Kasumi-1 (cell line): ENCODE data around the gene SGF29.
"Not testable (repeated sequence)": the region's sequence is repeated elsewhere in the genome, so short reads cannot be mapped to it uniquely, and the experiment has no call there.

ENCODE experiments used
- DNase-seq, 2 experiments: peaks; one replicate each; lab custom pipeline; 2025; lab: John Stamatoyannopoulos, UW

Gene SGF29

GRCh38 chr16:28612359-28613280, 58.9 kb downstream of the SGF29 start:
- DNase-seq, result not testable (repeated sequence)

- DNase-seq, result not testable (repeated sequence)
Observed at GRCh38 chr16:28613912-28614311, 60.2 kb downstream of the SGF29 start.

GRCh38 chr16:28614561-28614960, 60.8 kb downstream of the SGF29 start:
- not testable (repeated sequence) for DNase-seq

GRCh38 chr16:28615486-28616223, 61.9 kb downstream of the SGF29 start:
- peak in 1 of 2 experiments; percentile 18 for DNase-seq

- not testable (repeated sequence) for DNase-seq
Observed at GRCh38 chr16:28616224-28616577, 62.5 kb downstream of the SGF29 start.

- no peak for DNase-seq
Observed at GRCh38 chr16:28616636-28617035, 62.9 kb downstream of the SGF29 start.

GRCh38 chr16:28617874-28618273, 64.2 kb downstream of the SGF29 start:
- no peak for DNase-seq

DNA sequence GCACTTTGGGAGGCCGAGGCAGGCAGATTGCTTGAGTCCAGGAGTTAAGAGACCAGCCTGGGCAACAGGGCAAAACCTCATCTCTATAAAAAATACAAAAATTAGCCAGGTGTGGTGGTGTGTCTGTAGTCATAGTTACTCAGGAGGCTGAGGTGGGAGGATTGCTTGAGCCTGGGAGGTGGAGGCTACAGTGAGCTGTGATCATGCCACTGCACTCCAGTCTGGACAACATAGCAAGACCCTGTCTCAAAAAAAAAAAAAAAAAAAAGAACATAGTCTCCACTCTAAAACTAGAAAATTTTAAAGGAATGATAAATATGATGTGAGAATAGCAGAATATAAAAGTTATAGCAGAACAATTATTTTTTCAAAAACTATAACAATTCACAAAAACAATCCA, 66.6 kb downstream of the SGF29 start:
- not testable (repeated sequence) for DNase-seq

GRCh38 chr16:28621481-28622155, 67.9 kb downstream of the SGF29 start:
- DNase-seq, result no peak

DNA sequence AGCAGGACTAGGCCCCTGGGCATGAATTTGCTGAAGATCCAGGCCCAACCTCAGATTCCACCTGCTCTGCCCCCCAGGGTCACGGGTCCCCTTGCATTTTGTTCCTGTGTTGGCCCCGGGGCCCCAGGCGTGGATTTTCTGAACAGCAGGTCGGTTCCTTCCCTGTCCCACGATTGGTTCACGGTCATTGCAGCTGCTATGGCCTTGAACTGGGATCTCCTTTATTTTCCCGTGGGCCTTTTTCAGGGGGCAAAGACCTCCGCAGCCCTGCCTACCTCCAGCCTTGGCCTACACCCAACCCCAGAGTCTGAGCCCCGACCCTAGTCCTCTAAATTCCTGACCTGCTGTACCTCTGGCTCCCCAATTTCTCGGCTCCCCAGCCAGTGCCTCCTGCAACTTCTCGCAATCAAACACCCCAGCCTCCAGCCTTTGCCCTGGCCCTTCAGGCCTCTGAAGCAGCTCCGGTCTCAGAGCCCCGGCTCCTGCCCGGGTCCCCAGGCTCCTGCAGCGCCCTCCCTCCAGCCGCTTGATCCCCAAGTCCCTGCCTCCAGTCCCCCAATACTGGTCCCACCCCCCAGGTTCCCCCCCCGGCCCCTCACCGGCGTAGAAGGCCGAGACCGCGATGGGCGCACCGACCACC, 68.9 kb downstream of the SGF29 start:
- not testable (repeated sequence) for DNase-seq

DNA sequence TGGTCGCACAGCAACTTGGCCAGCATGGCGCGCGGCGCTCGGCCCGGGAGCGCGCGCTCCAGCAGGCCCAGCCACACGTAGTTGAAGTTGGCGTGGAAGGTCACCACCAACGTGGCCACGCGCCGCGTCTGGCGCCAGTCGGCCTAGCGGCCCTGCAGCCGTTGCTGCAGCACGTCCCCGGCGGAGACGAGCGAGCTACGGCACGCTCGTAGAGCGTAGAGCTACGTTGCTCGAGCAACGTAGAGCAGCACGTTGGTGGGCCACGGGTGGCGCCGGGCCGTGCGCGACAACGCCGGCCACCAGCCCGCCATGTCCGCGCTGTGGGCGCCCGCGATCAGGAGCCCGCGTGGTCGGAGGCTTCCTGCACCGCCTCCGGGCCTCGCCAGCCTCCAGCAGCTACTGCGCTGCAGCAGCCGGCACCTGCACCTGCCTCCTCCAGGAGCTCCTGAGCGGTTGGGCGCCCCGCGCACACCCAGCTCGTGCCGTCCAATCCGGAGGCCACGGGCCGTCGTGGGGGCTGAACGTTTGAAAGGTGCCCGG, 69.5 kb downstream of the SGF29 start:
- DNase-seq, result peak in 1 of 2 experiments; percentile 18

GRCh38 chr16:28630905-28631304, 77.2 kb downstream of the SGF29 start:
- not testable (repeated sequence) for DNase-seq

DNA sequence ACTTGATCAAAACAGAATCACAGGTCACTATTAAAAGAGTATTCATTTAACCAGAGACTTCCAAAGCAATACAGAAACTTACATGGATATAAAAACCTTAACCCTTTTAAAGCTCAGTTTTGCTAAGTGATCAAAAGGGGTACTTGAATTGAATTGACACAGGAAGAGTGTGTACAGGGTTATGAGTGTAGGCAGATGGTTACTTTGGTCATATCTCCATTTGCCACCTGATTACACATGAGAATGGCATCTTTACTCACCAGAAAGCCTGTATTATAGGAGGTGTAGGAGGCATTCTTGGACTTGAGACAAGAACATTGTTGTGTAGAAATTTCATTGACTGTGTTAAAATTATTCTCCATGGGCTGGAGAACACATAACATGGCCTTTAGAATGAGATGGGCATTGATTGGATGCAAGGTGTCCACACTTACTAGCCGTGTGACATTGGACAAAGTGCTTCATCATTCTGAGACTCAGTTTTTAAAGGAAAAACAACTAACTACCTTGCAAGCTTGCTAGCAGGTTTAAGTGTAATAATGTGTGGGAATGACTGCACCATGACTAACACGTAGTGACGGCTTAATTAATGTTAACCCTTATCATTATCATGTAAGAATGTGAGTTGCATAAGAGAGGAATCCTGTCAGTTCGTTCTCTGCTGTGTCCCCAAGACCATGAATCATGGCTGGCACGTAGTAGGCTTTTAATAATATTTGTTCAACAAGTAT, 82.5 kb downstream of the SGF29 start:
- DNase-seq, result not testable (repeated sequence)

DNA sequence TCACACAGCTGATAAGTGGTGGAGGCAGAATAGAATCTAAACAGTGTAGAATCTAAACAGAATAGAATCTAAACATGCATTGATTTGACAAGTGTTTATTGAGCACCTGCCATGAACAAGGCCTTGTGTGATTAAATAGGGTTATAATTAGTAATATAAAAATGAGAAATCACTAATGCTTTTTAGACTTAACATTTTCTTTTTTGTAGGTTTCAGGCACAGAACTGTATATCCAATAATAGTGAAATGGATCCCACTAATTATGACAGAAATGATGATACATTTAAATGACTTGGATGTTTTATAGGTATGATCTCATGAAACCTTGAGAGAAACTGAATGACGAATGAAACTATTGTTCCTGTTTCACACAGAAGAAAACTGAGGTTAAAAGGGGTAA, 84.0 kb downstream of the SGF29 start, which contains the start of gene NPIPB8:
TSS of gene NPIPB8 (plus strand) at position 301 of the 400 bp plus-strand sequence. CDS start 296 bp downstream, outside the sequence.
- not testable (repeated sequence) for DNase-seq

DNA sequence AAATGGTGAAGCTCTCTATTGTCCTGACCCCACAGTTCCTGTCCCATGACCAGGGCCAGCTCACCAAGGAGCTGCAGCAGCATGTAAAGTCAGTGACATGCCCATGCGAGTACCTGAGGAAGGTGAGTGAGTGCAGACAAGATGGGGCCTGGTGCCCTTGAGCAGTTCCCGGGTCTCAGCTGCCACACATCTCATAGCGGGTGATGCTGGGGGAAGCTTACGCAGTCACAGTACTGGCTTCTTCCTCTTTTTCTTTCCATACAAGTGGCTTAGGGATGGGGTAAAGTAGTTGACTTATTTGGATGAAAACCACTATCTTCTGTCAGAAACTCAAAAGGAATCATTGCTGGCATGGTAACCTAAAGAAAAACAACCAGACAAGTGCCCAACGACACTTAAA, 84.6 kb downstream of the SGF29 start:
- DNase-seq, result not testable (repeated sequence)

- DNase-seq, result not testable (repeated sequence)
Observed at GRCh38 chr16:28639959-28640358, 86.2 kb downstream of the SGF29 start.
